HG03520 (cell line): ENCODE results near the gene TBX3.

Experiments used
- ATAC-seq: cut with Tn5 transposase; IDR thresholded peaks from one replicate; pipeline ENCODE4 v1.9.1; 2021; ENCODE audit warnings: mild to moderate bottlenecking, moderate library complexity; ENCODE audit not compliant: unreplicated experiment

TBX3 gene

GRCh38 chr12:114628199-114628598 is 55.8 kb downstream of the TBX3 start:
- ATAC-seq: no peak

- ATAC-seq: no peak
These were observed 56.6 kb downstream of the TBX3 start for GRCh38 chr12:114627393-114627792.

- ATAC-seq: no peak
These were observed 58.6 kb downstream of the TBX3 start for GRCh38 chr12:114625294-114625851.

- no peak for ATAC-seq
These were observed 60.2 kb downstream of the TBX3 start for GRCh38 chr12:114623737-114624136.
